HFFc6 (cell line): ENCODE data around the gene HGF. TPM values are rescaled to one million over a fixed set of nuclear protein-coding genes. Genes with fewer than 3 reads are reported as not detected.
A peak's percentile ranks its signal among the peaks of the same experiment; 100 is the strongest.

Experiments
- DNase-seq: peaks from one replicate; pipeline ENCODE4 v3.0.0-alpha.2; 2018
- H3K27ac Mint-ChIP-seq: 2 replicates; pipeline ENCODE4 v1.8.0; 2020; ENCODE audit warnings: mild to moderate bottlenecking, mixed read lengths
- H3K27me3 Mint-ChIP-seq: 2 replicates; pipeline ENCODE4 v1.8.0; 2021; ENCODE audit warnings: mild to moderate bottlenecking, moderate library complexity, mixed read lengths; ENCODE audit not compliant: insufficient read depth
- H3K36me3 Mint-ChIP-seq: 2 replicates; pipeline ENCODE4 v1.8.0; 2021; ENCODE audit warnings: low read depth, mixed read lengths
- H3K4me1 Mint-ChIP-seq: 2 replicates; pipeline ENCODE4 v1.8.0; 2020; ENCODE audit warnings: low read depth, mixed read lengths
- H3K4me3 Mint-ChIP-seq: 2 replicates; pipeline ENCODE4 v1.8.0; 2020; ENCODE audit warnings: mild to moderate bottlenecking, moderate library complexity, mixed read lengths
- H3K9me3 Mint-ChIP-seq: 2 replicates; pipeline ENCODE4 v1.8.0; 2020; ENCODE audit warnings: mild to moderate bottlenecking, mixed read lengths
- total RNA-seq, 6 experiments: library from RNA; stranded (reverse); fragmentation: NEBNext Ultra II Directional; extraction: Animal tissue kit (Norgen Biotek cat#: 25700); gene quantifications; 2 replicates in 1 of 6; 3 replicates in 5 of 6; pipeline ENCODE4 v1.2.3, GENCODE V29; 2021
- TF ChIP-seq, protein P1 (sequence below): fragments of 200-600 bp; sonication (generic); IDR thresholded peaks from 2 replicates; pipeline ENCODE4 v1.5.0; 2021; ENCODE audit warnings: antibody characterized with exemption, mild to moderate bottlenecking

Gene HGF
- total RNA-seq, 6 experiments from 2014 or later = 0.78 to 5.6 (median 4.5) TPM

DNA sequence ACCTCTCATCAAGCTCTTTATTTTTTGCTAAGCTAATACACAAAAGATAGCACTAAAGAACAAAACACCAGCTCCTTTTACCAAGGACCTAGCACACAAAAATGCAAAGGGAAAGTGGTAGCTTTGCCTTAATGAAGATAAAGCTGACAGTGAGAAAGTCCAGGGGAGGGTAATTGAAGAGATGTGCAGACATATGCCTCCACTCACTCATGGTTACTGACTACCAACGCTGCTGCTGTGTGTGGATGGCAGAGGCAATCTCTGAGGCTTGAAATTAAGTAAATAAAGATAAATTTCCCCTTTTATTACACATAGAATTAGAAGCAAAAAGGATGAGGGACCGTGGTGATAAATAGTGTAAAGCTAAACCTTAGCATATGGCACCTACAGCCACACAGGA, 87.0 kb downstream of the HGF start:
- Mint-ChIP-seq H3K27me3 (no peaks in the 10 kb centered on the region), H3K4me3 (no peak overlapping the region), H3K36me3 (no peaks in the 10 kb centered on the region), H3K27ac (no peak overlapping the region), H3K9me3 (no peaks in the 10 kb centered on the region), H3K4me1 (peaks cover 34% of the 10 kb centered on the region)
- TF ChIP-seq, protein P1, sequence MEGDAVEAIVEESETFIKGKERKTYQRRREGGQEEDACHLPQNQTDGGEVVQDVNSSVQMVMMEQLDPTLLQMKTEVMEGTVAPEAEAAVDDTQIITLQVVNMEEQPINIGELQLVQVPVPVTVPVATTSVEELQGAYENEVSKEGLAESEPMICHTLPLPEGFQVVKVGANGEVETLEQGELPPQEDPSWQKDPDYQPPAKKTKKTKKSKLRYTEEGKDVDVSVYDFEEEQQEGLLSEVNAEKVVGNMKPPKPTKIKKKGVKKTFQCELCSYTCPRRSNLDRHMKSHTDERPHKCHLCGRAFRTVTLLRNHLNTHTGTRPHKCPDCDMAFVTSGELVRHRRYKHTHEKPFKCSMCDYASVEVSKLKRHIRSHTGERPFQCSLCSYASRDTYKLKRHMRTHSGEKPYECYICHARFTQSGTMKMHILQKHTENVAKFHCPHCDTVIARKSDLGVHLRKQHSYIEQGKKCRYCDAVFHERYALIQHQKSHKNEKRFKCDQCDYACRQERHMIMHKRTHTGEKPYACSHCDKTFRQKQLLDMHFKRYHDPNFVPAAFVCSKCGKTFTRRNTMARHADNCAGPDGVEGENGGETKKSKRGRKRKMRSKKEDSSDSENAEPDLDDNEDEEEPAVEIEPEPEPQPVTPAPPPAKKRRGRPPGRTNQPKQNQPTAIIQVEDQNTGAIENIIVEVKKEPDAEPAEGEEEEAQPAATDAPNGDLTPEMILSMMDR = no peak
- no peak for DNase-seq

- Mint-ChIP-seq H3K4me1 (peaks cover 38% of the 10 kb centered on the region), H3K36me3 (no peaks in the 10 kb centered on the region)
These were observed 89.7 kb downstream of the HGF start for GRCh38 chr7:81680120-81680519.

DNA sequence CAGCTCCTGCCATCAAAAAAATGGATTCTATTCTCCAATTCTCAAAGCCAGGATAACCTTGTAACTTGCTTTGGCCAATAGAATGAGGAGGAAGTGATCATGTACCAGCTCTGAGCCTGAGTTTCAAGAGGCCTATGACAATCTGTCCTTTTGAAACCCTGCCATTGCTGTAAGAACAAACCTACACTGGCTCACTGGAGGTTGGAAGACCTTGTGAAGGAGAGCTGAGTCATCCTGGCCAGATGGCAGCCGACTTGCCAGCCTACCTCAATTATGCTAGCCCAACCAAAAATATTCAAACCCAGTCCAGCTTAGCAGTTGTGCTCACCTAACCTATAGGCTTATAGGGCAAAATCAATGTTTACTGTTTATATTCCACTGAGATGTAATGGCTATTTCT, 93.0 kb downstream of the HGF start:
- Mint-ChIP-seq H3K4me3 (no peak overlapping the region), H3K27ac (0 out of 2 replicates have a peak overlapping the region, but pooled peaks have one; percentile 3), H3K4me1 (peaks cover 15% of the 10 kb centered on the region), H3K36me3 (no peaks in the 10 kb centered on the region), H3K27me3 (no peaks in the 10 kb centered on the region), H3K9me3 (no peaks in the 10 kb centered on the region)
- TF ChIP-seq, protein P1 = no peak
- DNase-seq = peak; percentile 16

More at GRCh38 chr7:81680120-81680519, 89.7 kb downstream of the HGF start:
- H3K9me3 Mint-ChIP-seq = no peaks in the 10 kb centered on the region
- no peaks in the 10 kb centered on the region for H3K27me3 Mint-ChIP-seq
- no peak for DNase-seq
- no peak overlapping the region for H3K27ac Mint-ChIP-seq
- H3K4me3 Mint-ChIP-seq = no peak overlapping the region
- TF ChIP-seq, protein P1 = no peak

DNA sequence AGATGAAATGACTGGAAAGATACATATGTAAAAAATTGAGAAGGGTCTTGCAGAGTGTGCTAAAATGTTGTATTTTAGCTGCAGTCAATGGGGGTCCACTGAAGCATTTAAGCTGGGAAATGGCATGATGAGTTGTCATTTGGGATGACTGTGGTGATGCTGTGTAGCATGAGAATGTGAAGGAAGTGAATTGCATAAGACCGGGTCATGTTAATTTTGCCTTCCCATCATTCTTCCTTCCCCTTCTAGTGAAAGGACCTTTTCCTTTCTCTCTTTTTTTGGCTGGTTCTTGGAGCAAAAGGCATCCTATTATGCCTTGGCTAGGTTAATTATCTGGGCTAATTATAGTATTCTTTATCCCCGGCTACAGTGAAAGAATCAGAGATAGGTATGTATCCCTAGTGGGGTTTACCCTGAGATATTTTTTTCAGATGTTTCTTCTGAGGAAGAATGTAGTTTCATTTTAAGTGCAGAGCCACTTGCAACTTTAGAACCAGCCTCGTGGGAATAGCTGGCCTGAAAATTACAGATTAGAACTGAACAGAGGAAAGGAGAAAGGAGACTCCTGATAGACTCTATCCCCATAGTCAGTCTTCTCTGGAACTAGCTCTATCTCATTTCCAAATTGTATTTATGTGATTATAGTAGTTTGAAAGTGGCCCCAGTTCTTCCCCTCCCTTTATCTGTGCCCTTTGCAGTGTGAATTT, 93.6 kb downstream of the HGF start:
- TF ChIP-seq, protein P1 = no peak
- Mint-ChIP-seq H3K27ac (0 out of 2 replicates have a peak overlapping the region, but pooled peaks have one; percentile 3), H3K27me3 (no peaks in the 10 kb centered on the region), H3K4me3 (no peak overlapping the region), H3K4me1 (peaks cover 15% of the 10 kb centered on the region), H3K9me3 (no peaks in the 10 kb centered on the region), H3K36me3 (no peaks in the 10 kb centered on the region)
- DNase-seq = no peak

- TF ChIP-seq, protein P1 = no peak
- peaks cover 15% of the 10 kb centered on the region for H3K4me1 Mint-ChIP-seq
- H3K4me3 Mint-ChIP-seq = no peak overlapping the region
- no peak overlapping the region for H3K27ac Mint-ChIP-seq
- no peaks in the 10 kb centered on the region for H3K9me3 Mint-ChIP-seq
- no peaks in the 10 kb centered on the region for H3K36me3 Mint-ChIP-seq
- no peak for DNase-seq
- no peaks in the 10 kb centered on the region for H3K27me3 Mint-ChIP-seq
These were observed 95.4 kb downstream of the HGF start for GRCh38 chr7:81674431-81674830.
